Measurements from ENCODE around the gene MTMR6. TPM values are rescaled to one million over a fixed set of nuclear protein-coding genes. Genes with fewer than 3 reads are reported as not detected.
A peak's percentile ranks its signal among the peaks of the same experiment; 100 is the strongest.

MTMR6 gene
- total RNA-seq, 1 donor = 44.1 TPM

DNA sequence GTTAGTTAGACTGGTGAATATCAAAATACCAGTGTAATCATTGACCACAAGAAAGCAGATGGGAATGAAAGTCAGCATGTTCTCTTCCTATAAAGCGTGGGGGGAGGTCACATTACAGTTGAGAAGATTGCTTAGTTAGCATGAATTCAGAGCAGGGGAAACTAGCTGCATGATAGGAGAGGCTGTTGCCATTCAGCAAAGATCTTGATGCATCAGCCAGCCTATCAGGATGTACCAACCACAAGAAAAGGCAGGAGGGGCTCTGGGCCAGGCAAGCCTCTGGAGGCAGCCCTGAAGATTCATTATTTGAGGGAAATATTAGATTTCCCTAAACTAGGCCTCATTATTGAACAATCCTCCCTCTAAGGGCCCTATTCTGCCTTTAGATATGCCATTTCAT is 5.0 kb upstream of the MTMR6 start:
- Histone ChIP-seq H3K27me3 (ENCODE audit: insufficient read depth, low read length) (peaks cover 17% of the 10 kb centered on the region), H3K9me3 (ENCODE audit: low read depth, low read length) (no peaks in the 10 kb centered on the region), H3K4me1 (ENCODE audit: insufficient read depth, low read length) (peaks cover 6% of the 10 kb centered on the region), H3K4me3 (ENCODE audit: low read length) (no peak overlapping the region)

- H3K4me1 ChIP-seq (ENCODE audit: insufficient read depth, low read length) = peaks cover 6% of the 10 kb centered on the region
- H3K9me3 ChIP-seq (ENCODE audit: low read depth, low read length) = no peaks in the 10 kb centered on the region
- peaks cover 12% of the 10 kb centered on the region for H3K27me3 ChIP-seq (ENCODE audit: insufficient read depth, low read length)
- no peak overlapping the region for H3K4me3 ChIP-seq (ENCODE audit: low read length)
Measured at GRCh38 chr13:25291691-25292090, 4.4 kb upstream of the MTMR6 start.

- Histone ChIP-seq H3K27me3 (ENCODE audit: insufficient read depth, low read length) (peaks cover 3% of the 10 kb centered on the region), H3K9me3 (ENCODE audit: low read depth, low read length) (no peaks in the 10 kb centered on the region), H3K4me1 (ENCODE audit: insufficient read depth, low read length) (peaks cover 16% of the 10 kb centered on the region), H3K4me3 (ENCODE audit: low read length) (no peak overlapping the region)
Measured at GRCh38 chr13:25288966-25289365, 1.7 kb upstream of the MTMR6 start.

DNA sequence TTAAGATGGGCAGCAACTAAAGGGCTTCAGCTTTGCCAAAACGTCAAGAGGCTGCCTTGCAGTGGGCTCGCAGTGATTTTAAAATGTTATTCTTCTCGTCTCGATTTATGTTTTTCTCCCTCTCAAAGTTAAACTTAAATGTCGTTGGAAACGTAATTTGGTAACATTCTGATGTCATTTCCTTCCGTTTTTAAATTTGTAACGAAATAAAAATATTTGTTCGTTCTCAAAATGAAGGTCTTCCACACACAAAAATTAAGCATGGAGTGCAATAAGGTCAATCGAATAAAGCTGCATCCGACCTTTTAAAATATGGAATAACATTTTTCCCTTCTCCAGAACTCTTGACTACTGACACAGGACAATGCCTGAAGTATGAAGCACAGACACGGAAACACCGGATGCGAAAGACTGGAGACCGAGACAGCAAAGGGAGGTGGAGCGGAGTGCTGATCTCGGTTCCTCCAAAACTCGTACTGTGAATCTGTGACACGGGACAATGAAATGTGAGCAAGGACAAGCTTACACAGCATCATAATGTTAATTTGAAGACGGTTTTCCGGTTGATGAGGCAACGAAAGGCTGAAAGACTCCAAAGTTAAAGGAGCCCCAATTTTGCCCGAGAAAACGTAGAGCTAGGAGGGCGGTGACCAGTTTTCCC is 850 bp downstream of the MTMR6 start:
- H3K9me3 ChIP-seq (ENCODE audit: low read depth, low read length) = no peaks in the 10 kb centered on the region
- peak overlapping the region; percentile 98 for H3K4me3 ChIP-seq (ENCODE audit: low read length)
- H3K4me1 ChIP-seq (ENCODE audit: insufficient read depth, low read length) = peaks cover 31% of the 10 kb centered on the region
- peaks cover 3% of the 10 kb centered on the region for H3K27me3 ChIP-seq (ENCODE audit: insufficient read depth, low read length)

GRCh38 chr13:25281935-25282332 is 5.4 kb downstream of the MTMR6 start:
- Histone ChIP-seq H3K4me3 (ENCODE audit: low read length) (no peak overlapping the region), H3K9me3 (ENCODE audit: low read depth, low read length) (no peaks in the 10 kb centered on the region), H3K27me3 (ENCODE audit: insufficient read depth, low read length) (no peaks in the 10 kb centered on the region), H3K4me1 (ENCODE audit: insufficient read depth, low read length) (peaks cover 36% of the 10 kb centered on the region)

DNA sequence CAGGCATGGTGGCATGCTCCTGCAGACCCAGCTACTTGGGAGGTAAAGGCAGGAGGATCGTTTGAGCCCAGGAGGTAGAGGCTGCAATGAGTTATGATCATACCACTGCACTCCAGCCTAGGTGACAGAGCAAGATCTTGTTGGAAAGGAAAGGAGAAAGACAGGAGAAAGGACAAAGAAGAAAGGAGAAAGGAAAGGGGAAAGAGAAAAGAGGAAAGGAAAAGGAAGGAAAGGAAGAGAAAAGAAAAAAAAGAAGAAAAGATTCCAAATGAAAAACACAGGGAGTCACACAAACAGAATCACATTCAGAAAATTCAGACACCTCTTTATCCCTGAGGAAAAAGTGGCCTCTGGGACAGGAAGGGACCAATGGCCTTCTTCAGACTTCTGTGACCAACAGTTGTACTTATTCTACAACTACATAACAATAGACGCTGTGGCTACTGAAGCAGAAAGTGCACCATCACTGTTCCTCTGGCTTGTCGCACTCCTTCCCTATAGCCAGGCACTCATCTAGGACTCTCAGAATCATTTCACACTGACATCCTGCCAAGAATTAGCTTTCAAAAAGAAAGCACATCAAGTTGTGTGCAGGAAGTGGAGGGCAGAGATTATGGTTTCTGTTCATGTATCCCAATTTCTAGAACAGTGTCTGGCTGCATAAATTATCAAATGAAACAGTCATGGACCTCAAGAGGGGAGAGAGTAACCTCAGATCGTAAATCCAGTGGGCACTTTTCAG is 5.9 kb downstream of the MTMR6 start:
- Histone ChIP-seq H3K4me3 (ENCODE audit: low read length) (no peak overlapping the region), H3K27me3 (ENCODE audit: insufficient read depth, low read length) (no peaks in the 10 kb centered on the region), H3K4me1 (ENCODE audit: insufficient read depth, low read length) (peaks cover 36% of the 10 kb centered on the region), H3K9me3 (ENCODE audit: low read depth, low read length) (no peaks in the 10 kb centered on the region)

GRCh38 chr13:25280396-25280795 is 6.9 kb downstream of the MTMR6 start:
- Histone ChIP-seq H3K4me3 (ENCODE audit: low read length) (no peak overlapping the region), H3K4me1 (ENCODE audit: insufficient read depth, low read length) (peaks cover 27% of the 10 kb centered on the region), H3K9me3 (ENCODE audit: low read depth, low read length) (no peaks in the 10 kb centered on the region), H3K27me3 (ENCODE audit: insufficient read depth, low read length) (no peaks in the 10 kb centered on the region)

DNA sequence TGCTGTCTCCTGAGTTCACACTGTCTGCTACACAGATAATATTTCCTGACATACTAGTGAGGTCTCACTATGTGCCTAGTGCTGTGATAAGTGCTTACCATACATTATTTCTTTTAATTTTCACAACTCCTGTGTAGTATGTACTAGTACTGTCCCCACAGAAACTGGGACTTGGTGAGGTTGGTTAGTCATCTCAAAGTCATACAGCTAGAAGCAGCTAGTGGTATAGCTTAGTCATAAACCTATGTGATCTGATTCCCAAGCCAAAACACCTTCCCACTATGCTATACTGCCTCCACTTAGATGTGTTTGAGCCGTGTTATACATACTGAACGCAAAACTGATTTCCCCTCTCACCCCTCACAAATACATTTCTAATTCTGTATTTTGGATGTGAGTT is 10.5 kb downstream of the MTMR6 start:
- Histone ChIP-seq H3K4me3 (ENCODE audit: low read length) (no peak overlapping the region), H3K27me3 (ENCODE audit: insufficient read depth, low read length) (no peaks in the 10 kb centered on the region), H3K9me3 (ENCODE audit: low read depth, low read length) (no peaks in the 10 kb centered on the region), H3K4me1 (ENCODE audit: insufficient read depth, low read length) (peaks cover 13% of the 10 kb centered on the region)

DNA sequence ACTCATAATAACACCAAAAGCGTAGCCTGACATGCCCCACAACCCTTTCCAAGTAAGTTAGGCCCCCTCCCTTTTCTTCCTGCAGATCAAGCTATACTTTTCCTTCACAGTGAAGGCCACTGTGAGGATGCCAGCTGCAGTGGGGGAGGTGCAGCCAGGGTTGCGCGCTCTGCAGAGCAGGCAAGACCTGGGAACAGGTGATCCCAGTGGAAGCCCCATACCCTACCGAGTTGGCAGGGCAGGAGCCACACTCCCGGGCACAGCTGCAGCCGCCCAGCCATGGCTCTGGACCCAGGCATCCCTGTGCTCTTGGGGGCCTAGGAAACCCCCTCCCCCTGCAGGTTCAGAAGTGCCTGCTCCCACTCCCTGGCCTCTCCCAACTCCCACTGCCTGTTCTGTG is 18.7 kb downstream of the MTMR6 start:
- Histone ChIP-seq H3K4me3 (ENCODE audit: low read length) (no peak overlapping the region), H3K27me3 (ENCODE audit: insufficient read depth, low read length) (no peaks in the 10 kb centered on the region), H3K4me1 (ENCODE audit: insufficient read depth, low read length) (no peaks in the 10 kb centered on the region), H3K9me3 (ENCODE audit: low read depth, low read length) (no peaks in the 10 kb centered on the region)

GRCh38 chr13:25267715-25268114 is 19.6 kb downstream of the MTMR6 start:
- no peaks in the 10 kb centered on the region for H3K27me3 ChIP-seq (ENCODE audit: insufficient read depth, low read length)
- no peak overlapping the region for H3K4me3 ChIP-seq (ENCODE audit: low read length)
- H3K9me3 ChIP-seq (ENCODE audit: low read depth, low read length) = no peaks in the 10 kb centered on the region
- H3K4me1 ChIP-seq (ENCODE audit: insufficient read depth, low read length) = no peaks in the 10 kb centered on the region

- Histone ChIP-seq H3K4me3 (ENCODE audit: low read length) (no peak overlapping the region), H3K4me1 (ENCODE audit: insufficient read depth, low read length) (no peaks in the 10 kb centered on the region), H3K27me3 (ENCODE audit: insufficient read depth, low read length) (no peaks in the 10 kb centered on the region), H3K9me3 (ENCODE audit: low read depth, low read length) (no peaks in the 10 kb centered on the region)
Measured at GRCh38 chr13:25266706-25267105, 20.6 kb downstream of the MTMR6 start.

DNA sequence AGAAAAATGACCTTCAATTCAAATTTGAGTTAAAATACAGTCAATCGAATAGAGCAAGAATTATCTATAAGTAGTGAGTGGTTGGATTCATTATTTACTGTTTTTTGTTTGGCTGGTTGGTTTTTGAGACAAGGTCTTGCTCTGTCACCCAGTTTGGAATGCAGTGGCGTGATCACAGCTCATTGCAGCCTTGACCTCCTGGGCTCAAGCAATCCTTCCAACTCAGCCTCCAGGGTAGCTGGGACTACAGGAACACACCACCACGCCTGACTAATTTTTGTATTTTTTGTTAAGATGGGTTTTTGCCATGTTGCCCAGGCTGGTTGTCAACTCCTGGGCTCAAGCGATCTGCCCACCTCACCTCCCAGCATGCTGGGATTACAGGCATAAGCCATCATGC is 25.0 kb downstream of the MTMR6 start:
- no peaks in the 10 kb centered on the region for H3K9me3 ChIP-seq (ENCODE audit: low read depth, low read length)
- H3K4me3 ChIP-seq (ENCODE audit: low read length) = no peak overlapping the region
- H3K4me1 ChIP-seq (ENCODE audit: insufficient read depth, low read length) = no peaks in the 10 kb centered on the region
- no peaks in the 10 kb centered on the region for H3K27me3 ChIP-seq (ENCODE audit: insufficient read depth, low read length)

DNA sequence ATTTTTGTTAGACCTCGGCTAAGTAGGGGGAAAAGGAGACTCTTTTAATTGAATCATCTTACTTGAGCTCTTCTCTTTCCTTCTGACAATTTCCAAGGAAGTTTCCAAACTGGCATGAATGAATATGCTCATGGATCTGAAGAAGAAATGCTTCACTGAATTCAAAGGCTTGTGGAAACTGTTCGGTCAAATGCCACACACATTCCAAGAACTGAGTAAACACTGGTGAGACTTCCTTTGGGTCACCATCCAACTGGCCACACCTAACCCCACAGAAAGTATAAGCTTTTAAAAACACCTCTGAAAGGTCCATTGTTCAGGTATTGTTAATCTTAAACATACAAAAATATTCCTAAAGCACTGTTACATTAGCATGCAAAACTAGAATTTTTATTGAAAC is 33.6 kb downstream of the MTMR6 start:
- no peaks in the 10 kb centered on the region for H3K27me3 ChIP-seq (ENCODE audit: insufficient read depth, low read length)
- H3K9me3 ChIP-seq (ENCODE audit: low read depth, low read length) = no peaks in the 10 kb centered on the region
- H3K4me1 ChIP-seq (ENCODE audit: insufficient read depth, low read length) = peaks cover 10% of the 10 kb centered on the region
- no peak overlapping the region for H3K4me3 ChIP-seq (ENCODE audit: low read length)

GRCh38 chr13:25252752-25253151 is 34.5 kb downstream of the MTMR6 start:
- H3K4me3 ChIP-seq (ENCODE audit: low read length) = no peak overlapping the region

DNA sequence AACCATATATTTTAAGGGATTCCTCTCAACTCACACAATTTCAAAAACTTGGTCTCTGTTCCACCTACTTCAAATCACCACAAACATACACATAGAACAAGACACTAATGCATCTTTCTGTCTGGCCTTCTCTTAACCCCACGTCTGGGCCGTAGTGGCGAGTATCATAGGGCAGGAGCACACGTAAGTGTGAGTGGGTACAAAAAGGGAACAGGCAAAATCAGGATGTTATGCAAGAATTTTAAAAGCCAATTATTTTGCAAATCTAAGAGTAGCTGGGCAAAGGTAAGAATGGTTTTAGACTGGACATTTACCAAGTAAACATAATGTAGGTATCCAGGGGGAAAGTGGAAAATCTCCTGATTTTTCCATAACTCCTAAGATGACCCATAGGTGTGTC is 35.1 kb downstream of the MTMR6 start:
- no peaks in the 10 kb centered on the region for H3K9me3 ChIP-seq (ENCODE audit: low read depth, low read length)
- H3K4me1 ChIP-seq (ENCODE audit: insufficient read depth, low read length) = peaks cover 10% of the 10 kb centered on the region
- H3K27me3 ChIP-seq (ENCODE audit: insufficient read depth, low read length) = no peaks in the 10 kb centered on the region
- H3K4me3 ChIP-seq (ENCODE audit: low read length) = no peak overlapping the region

More at GRCh38 chr13:25252752-25253151, 34.5 kb downstream of the MTMR6 start:
- H3K9me3 ChIP-seq (ENCODE audit: low read depth, low read length) = no peaks in the 10 kb centered on the region
- no peaks in the 10 kb centered on the region for H3K27me3 ChIP-seq (ENCODE audit: insufficient read depth, low read length)
- H3K4me1 ChIP-seq (ENCODE audit: insufficient read depth, low read length) = peaks cover 10% of the 10 kb centered on the region

DNA sequence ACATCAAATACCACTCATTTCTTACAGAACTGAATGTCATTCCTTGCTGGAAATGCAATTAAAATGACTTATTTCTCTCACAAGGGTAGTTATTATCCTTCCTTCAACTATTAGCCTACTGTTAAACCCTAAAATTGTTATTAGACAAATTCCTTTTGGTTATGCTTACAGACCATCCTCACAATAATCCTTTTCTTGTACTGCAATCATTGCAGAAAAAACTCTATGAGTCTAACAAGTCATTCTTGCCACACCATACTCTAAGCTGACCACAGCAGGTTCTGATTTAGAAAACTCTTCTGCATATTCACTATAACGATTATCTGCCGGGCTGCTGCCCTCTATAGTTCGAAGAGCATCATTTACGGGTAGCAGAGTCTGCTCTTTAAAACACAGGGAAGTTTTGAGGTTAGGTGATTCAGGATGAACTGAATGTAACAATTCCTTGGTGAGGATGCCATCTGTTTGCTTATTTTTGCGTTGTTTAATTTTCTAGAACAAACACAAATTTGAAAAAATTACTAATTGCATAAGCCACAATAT is 38.2 kb downstream of the MTMR6 start:
- Histone ChIP-seq H3K4me1 (ENCODE audit: insufficient read depth, low read length) (peaks cover 10% of the 10 kb centered on the region), H3K9me3 (ENCODE audit: low read depth, low read length) (no peaks in the 10 kb centered on the region), H3K4me3 (ENCODE audit: low read length) (no peak overlapping the region), H3K27me3 (ENCODE audit: insufficient read depth, low read length) (no peaks in the 10 kb centered on the region)
